Thymus (tissue), 14 donors: ENCODE measurements around the gene ASPHD1. TPM values are rescaled to one million over a fixed set of nuclear protein-coding genes. Genes with fewer than 3 reads are reported as not detected.
A peak's percentile ranks its signal among the peaks of the same experiment; 100 is the strongest.

ENCODE experiments used
- DNase-seq, 9 donors: peaks; one replicate each; pipeline ENCODE4 v3.0.0-alpha.2; 2013; ENCODE audit warnings: low spot score in 9 of 9, low read depth in 6 of 9, missing footprints in 1 of 9
- H3K27ac ChIP-seq, 2 donors: one replicate each; pipeline ENCODE4 v1.5.1; 2013; ENCODE audit warnings: control low read depth in 1 of 2, low read depth in 1 of 2, low read length in 1 of 2, mild to moderate bottlenecking in 1 of 2, moderate library complexity in 1 of 2
- H3K27me3 ChIP-seq, 2 donors: one replicate each; pipeline ENCODE4 v1.5.1; 2013; ENCODE audit warnings: low read length in 1 of 2; ENCODE audit not compliant: control insufficient read depth in 2 of 2, insufficient read depth in 1 of 2
- H3K36me3 ChIP-seq, 2 donors: one replicate each; pipeline ENCODE4 v1.5.1; 2013; ENCODE audit warnings: low read length in 1 of 2, mild to moderate bottlenecking in 1 of 2, moderate library complexity in 1 of 2; ENCODE audit not compliant: control insufficient read depth in 2 of 2, insufficient read depth in 2 of 2
- H3K4me1 ChIP-seq, 2 donors: one replicate each; pipeline ENCODE4 v1.5.1; 2013; ENCODE audit warnings: low read length in 2 of 2; ENCODE audit not compliant: control insufficient read depth in 2 of 2, insufficient read depth in 2 of 2
- H3K4me3 ChIP-seq, 2 donors: one replicate each; pipeline ENCODE4 v1.5.1; 2013; ENCODE audit warnings: low read length in 2 of 2, control low read depth in 1 of 2, mild to moderate bottlenecking in 1 of 2
- H3K9me3 ChIP-seq, 2 donors: one replicate each; pipeline ENCODE4 v1.5.1; 2013; ENCODE audit warnings: low read length in 1 of 2, mild to moderate bottlenecking in 1 of 2; ENCODE audit not compliant: control insufficient read depth in 2 of 2, insufficient read depth in 1 of 2
- WGBS: extraction: QIAGEN DNeasy Blood & Tissue Kit; methylation state at CpG from one replicate; pipeline ENCODE4 v1.1.7; 2013; 5-methylcytosine and 5-hydroxymethylcytosine counted together
- long read RNA-seq, 10 donors: transcript quantifications; one replicate each; lab custom pipeline, GENCODE V29; 2026
- polyA plus RNA-seq: library from polyadenylated mRNA; stranded (reverse); fragments of 200-250 nt; gene quantifications from one replicate; pipeline ENCODE4 v1.2.3, GENCODE V29; 2013
- total RNA-seq: library from RNA; stranded (reverse); fragments of 120-200 nt; gene quantifications from one replicate; pipeline ENCODE4 v1.2.4, GENCODE V29; 2013
- donor health status: healthy.

The ASPHD1 gene
- total RNA-seq (0.09 TPM), polyA plus RNA-seq (0.46 TPM)
- long read RNA-seq, donor 1, result 0 reads
- long read RNA-seq, donor 2, result 0 reads
- long read RNA-seq, donor 3, partial matches to known transcripts, result 0 of 1 reads
- long read RNA-seq, donor 3, other reads (novel, unspliced or antisense), result 0 of 1 reads
- long read RNA-seq, donor 4, partial matches to known transcripts, result 11 of 11 reads
- long read RNA-seq, donor 4, other reads (novel, unspliced or antisense), result 0 of 11 reads
- long read RNA-seq, donor 5, result 0 reads
- long read RNA-seq, donor 6, result 0 reads
- long read RNA-seq, donor 7, result 0 reads
- long read RNA-seq, donor 8, partial matches to known transcripts, result 5 of 5 reads
- long read RNA-seq, donor 8, other reads (novel, unspliced or antisense), result 0 of 5 reads
- long read RNA-seq, donor 9, partial matches to known transcripts, result 5 of 5 reads
- long read RNA-seq, donor 9, other reads (novel, unspliced or antisense), result 0 of 5 reads
- long read RNA-seq, donor 10, partial matches to known transcripts, result 0 of 1 reads
- long read RNA-seq, donor 10, other reads (novel, unspliced or antisense), result 0 of 1 reads

DNA sequence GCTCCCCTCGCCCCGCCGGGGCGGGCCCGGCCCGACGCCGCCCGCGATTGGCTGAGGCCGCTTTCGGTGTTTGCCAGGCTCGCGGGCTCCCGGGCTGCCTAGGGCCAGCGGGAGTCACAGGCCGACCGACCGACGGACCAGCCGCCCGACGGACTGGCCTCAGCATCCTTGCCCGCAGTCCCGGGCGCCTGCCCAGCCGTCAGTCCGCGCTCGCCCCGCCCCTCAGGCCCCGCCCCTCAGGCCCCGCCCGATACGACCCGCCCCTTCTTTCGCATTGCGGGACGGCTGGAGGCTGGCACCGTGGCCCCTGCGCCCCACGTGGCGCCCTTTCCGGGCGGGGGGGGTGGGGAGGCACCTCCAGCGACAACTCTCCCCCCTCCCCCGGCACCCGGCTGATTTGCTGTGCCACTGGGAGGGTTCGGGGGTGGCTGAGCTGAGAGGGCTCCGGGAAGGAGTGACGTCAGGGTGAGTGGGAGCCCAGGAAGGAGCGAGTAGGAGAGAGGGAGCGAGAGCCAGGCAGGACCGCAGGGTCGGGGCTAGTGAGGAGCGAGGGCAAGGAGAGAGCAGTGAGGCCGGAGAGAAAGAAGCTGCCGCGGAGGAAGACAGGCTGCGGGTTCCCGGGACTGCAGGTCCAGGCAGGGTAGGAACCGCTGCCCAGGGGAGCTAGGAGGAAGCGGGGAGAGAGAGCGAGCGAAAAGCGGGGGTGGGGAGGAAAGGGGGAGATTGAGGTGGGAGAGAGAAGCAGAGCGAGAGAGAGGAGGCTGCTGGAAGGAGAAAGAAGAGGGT is at the start of gene ASPHD1:
TSS of gene ASPHD1 (plus strand) at position 387 of the 786 bp plus-strand sequence. CDS start 484 bp downstream, outside the sequence.
- Histone ChIP-seq H3K4me3 (peak within 1 kb of the TSS; percentile 32 to 80), H3K27ac (no peak within 1 kb of the TSS), H3K27me3 (peaks cover 23 to 65% of the 10 kb centered on the region in 2 donors), H3K9me3 (peaks cover 0 to 11% of the 10 kb centered on the region in 2 donors), H3K4me1 (peaks cover 5 to 12% of the 10 kb centered on the region in 2 donors), H3K36me3 (no peaks in the 10 kb centered on the region)
- WGBS, result 1% methylated on average over 67 of the region's 67 CpGs
- DNase-seq, result peak in 8 of 9 donors; percentile 13 to 84 (median 46)

DNA sequence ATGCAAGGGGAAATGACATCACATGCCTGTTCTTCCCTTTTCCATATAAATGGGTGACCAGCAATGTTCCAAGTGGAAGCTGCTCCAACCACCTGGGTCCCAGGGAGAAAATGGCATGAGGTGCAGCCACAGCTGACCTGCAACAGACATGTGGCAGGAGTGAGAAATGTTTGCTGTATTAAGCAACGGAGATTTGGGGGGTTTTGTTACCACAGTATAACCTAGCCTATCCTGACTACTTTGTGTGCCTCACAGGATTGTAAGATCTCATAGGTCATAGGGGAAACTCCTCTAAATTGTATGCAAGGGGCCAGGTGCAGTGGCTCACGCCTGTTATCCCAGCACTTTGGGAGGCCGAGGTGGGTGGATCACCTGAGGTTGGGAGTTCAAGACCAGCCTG is 49.3 kb upstream of the ASPHD1 start:
- 94% methylated on average over 3 of the region's 3 CpGs for WGBS
- no peaks in the 10 kb centered on the region for H3K9me3 ChIP-seq
- peaks cover 3 to 17% of the 10 kb centered on the region in 2 donors for H3K4me1 ChIP-seq
- no peak overlapping the region for H3K27ac ChIP-seq
- H3K4me3 ChIP-seq, result no peak overlapping the region
- no peak for DNase-seq
- peaks cover 12 to 13% of the 10 kb centered on the region in 2 donors for H3K36me3 ChIP-seq
- H3K27me3 ChIP-seq, result no peaks in the 10 kb centered on the region

DNA sequence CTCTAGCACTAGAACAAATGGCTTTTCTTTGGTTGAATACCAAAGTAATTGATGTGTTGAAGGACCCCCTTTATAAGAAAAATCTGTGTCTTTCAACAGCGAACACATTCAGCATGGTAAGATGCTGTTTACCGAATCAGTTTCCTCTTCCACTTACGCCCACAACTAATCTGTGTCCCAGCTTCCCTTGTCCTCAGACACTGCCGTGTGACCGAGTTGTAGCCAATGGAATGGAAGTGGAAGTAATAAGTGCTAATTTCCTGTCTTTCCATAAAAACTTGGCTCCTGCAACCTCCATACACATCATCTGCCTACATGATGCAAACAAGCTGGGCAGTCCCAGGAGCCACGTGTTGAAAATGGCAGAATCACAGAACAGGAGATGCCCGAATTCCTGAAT is 47.6 kb upstream of the ASPHD1 start:
- Histone ChIP-seq H3K4me1 (peaks cover 3 to 24% of the 10 kb centered on the region in 2 donors), H3K27ac (no peak overlapping the region), H3K9me3 (no peaks in the 10 kb centered on the region), H3K36me3 (peaks cover 2% of the 10 kb centered on the region in 2 donors), H3K4me3 (no peak overlapping the region), H3K27me3 (no peaks in the 10 kb centered on the region)
- 77% methylated on average over 7 of the region's 7 CpGs for WGBS
- DNase-seq, result no peak

- no peak overlapping the region for H3K27ac ChIP-seq
- no peak for DNase-seq
- H3K9me3 ChIP-seq, result no peaks in the 10 kb centered on the region
- H3K36me3 ChIP-seq, result peaks cover 15% of the 10 kb centered on the region in 2 donors
- H3K4me1 ChIP-seq, result peaks cover 0 to 12% of the 10 kb centered on the region in 2 donors
- no peak overlapping the region for H3K4me3 ChIP-seq
- WGBS, result 95% methylated on average over 5 of the region's 5 CpGs
- H3K27me3 ChIP-seq, result no peaks in the 10 kb centered on the region
Measured at GRCh38 chr16:29854520-29855100, 45.7 kb upstream of the ASPHD1 start.

DNA sequence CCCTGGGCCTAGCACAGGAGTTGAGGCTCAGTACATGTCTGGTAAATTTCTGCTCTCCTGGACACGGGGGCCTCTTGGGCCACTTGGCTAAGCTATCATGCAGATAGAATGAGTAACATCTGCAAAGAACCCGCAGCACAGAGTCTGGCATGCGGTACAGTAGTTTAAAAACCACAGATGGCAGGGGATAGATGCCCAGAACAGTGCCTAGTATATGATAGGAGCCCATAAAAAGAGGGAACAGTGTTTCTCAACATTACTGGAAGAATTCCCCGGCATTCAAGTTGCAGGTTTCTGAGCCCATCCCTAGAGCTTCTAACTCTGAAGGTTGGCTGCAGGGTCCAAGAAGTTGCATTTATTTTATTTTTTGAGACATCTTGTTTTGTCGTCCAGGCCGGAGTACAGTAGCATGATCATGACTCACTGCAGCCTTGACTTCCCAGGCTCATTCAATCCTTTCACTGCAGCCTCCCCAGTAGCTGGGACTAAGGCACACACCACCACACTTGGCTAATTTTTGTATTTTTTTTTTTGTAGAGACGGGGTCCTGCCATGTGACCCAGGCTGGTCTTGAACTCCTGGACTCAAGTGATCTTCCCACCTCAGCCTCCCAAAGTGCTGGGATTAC is 43.0 kb upstream of the ASPHD1 start:
- DNase-seq, result no peak
- H3K9me3 ChIP-seq, result no peaks in the 10 kb centered on the region
- no peaks in the 10 kb centered on the region for H3K27me3 ChIP-seq
- peaks cover 27 to 33% of the 10 kb centered on the region in 2 donors for H3K36me3 ChIP-seq
- H3K4me3 ChIP-seq, result no peak overlapping the region
- H3K27ac ChIP-seq, result no peak overlapping the region
- 95% methylated on average over 7 of the region's 7 CpGs for WGBS
- peaks cover 5 to 24% of the 10 kb centered on the region in 2 donors for H3K4me1 ChIP-seq

DNA sequence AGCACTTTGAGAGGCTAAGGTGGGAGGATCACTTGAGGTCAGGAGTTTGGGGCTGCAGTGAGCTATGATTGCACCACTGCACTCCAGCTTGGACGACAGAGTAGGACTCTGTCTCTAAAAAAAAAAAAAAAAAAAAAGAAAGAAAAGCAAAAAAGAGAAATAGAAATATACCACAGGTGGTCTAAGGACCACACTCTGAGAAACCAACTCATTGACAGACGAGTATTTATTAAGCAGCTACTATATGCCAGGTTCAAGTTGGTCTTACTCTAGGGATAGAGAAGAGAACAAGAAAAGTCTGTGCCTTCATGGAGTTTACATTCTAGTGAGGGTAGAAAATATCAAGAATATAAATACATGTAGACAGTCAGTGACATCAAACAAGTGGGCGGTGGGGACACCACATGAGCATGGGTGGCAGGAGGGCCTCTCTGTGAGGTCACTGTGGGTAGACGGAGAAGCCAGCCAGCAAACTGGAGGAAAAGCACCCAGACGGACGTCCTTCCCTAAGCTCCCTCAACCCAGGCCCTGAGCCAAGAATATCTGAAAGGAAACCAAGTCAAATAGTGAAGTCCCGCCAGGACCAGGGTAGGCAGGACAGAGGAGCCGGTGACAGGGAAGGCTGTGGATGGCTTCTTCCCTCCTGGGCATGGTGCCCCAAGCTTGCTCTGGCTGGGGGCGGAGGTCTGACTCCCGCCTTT is 42.0 kb upstream of the ASPHD1 start:
- peaks cover 5 to 29% of the 10 kb centered on the region in 2 donors for H3K4me1 ChIP-seq
- H3K4me3 ChIP-seq, result no peak overlapping the region
- no peaks in the 10 kb centered on the region for H3K9me3 ChIP-seq
- no peaks in the 10 kb centered on the region for H3K27me3 ChIP-seq
- peaks cover 27 to 33% of the 10 kb centered on the region in 2 donors for H3K36me3 ChIP-seq
- no peak overlapping the region for H3K27ac ChIP-seq
- WGBS, result 95% methylated on average over 10 of the region's 10 CpGs
- no peak for DNase-seq

DNA sequence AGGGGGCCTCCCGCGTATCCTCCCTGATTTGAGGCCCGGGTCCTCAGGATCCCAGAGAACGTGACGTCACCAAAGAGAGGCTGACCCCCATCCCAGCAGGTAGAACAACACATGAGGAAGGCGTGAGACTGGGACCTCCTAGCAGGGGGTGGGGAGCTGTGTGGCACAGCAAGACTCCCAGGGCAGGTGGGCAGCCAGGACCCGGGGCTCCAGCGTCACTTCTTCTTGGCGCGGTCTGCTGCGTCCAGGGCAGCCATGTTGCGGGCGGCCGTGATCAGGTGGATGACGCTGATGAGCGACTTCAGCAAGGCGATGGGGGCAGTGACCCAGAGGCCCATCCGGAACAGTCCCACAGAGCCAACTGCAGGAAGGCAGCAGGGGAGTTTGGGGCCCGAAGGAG is 41.3 kb upstream of the ASPHD1 start:
- Histone ChIP-seq H3K4me3 (no peak overlapping the region), H3K27me3 (no peaks in the 10 kb centered on the region), H3K9me3 (no peaks in the 10 kb centered on the region), H3K4me1 (peaks cover 5 to 34% of the 10 kb centered on the region in 2 donors), H3K36me3 (peaks cover 27 to 33% of the 10 kb centered on the region in 2 donors), H3K27ac (no peak overlapping the region)
- DNase-seq, result no peak
- 97% methylated on average over 19 of the region's 19 CpGs for WGBS

DNA sequence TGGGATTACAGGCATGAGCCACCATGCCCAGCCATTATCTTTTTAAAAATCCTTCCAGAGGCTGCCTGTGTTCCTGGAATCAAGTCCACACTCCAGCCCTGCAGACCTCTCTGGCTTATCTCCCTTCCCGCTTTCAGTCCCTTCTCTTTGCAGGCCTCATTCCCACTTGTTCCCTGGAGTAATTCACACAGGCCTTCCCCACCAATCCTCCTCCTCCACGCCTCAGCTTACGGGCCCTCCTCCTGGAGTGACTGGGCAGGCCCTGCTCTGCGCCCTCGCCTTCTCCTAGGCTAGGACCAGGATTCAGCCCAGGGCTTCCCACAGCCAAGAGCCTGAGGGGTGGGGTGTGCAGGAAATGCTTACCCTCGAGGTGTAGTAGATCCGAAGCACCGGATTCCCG is 40.1 kb upstream of the ASPHD1 start:
- no peak for DNase-seq
- 98% methylated on average over 9 of the region's 9 CpGs for WGBS
- no peak overlapping the region for H3K27ac ChIP-seq
- H3K4me1 ChIP-seq, result peaks cover 5 to 34% of the 10 kb centered on the region in 2 donors
- no peaks in the 10 kb centered on the region for H3K9me3 ChIP-seq
- no peaks in the 10 kb centered on the region for H3K27me3 ChIP-seq
- peaks cover 27 to 33% of the 10 kb centered on the region in 2 donors for H3K36me3 ChIP-seq
- no peak overlapping the region for H3K4me3 ChIP-seq
